ENCODE data around the gene PPP1CA. TPM values are rescaled to one million over a fixed set of nuclear protein-coding genes. Genes with fewer than 3 reads are reported as not detected.

Gene PPP1CA
- total RNA-seq, 1 experiment from 2014 or later, result 384 TPM

- no peaks in the 10 kb centered on the region for H3K27me3 ChIP-seq (replicated peaks; ENCODE audit: control insufficient read depth, insufficient read depth, low read length)
- no TSS peak for BruUV-seq (replicated peaks)
- peaks cover 77% of the 10 kb centered on the region for H3K36me3 Mint-ChIP-seq (ENCODE audit: insufficient read depth, unreplicated experiment)
- ChIA-PET POLR2A (no interaction called here), CTCF (no interaction called here)
- no peak for TF ChIP-seq CTCF (IDR thresholded peaks at IDR 0.05; ENCODE audit: insufficient read depth in 1 of 2, low read depth in 1 of 2, low read length in 1 of 2, severe bottlenecking in 1 of 2, unreplicated experiment in 1 of 2)
- intact Hi-C loops (cut with micrococcal nuclease; ENCODE audit: unreplicated experiment), result no loop called here
- H3K27ac Mint-ChIP-seq (ENCODE audit: unreplicated experiment), result no peak overlapping the region
- no peak overlapping the region for H3K4me3 ChIP-seq (ENCODE audit: low read depth, low read length)
- DNase-seq, result no peak
- no peaks in the 10 kb centered on the region for H3K27me3 Mint-ChIP-seq (ENCODE audit: insufficient read depth, unreplicated experiment)
- H3K9me3 ChIP-seq, result no peaks in the 10 kb centered on the region
- H3K4me1 ChIP-seq, result peaks cover under 1% of the 10 kb centered on the region; the same call in 1 of the 2 replicates
- no peaks in the 10 kb centered on the region for H3K9me3 Mint-ChIP-seq (ENCODE audit: unreplicated experiment)
- H3K4me1 Mint-ChIP-seq (ENCODE audit: low read depth, unreplicated experiment), result no peaks in the 10 kb centered on the region
- no peak overlapping the region for H3K4me3 Mint-ChIP-seq (ENCODE audit: unreplicated experiment)
- H3K36me3 ChIP-seq (ENCODE audit: control insufficient read depth, insufficient read depth, low read length), result peaks cover 17% of the 10 kb centered on the region
These were observed 32.8 kb upstream of the PPP1CA start for GRCh38 chr11:67434395-67434881.

DNA sequence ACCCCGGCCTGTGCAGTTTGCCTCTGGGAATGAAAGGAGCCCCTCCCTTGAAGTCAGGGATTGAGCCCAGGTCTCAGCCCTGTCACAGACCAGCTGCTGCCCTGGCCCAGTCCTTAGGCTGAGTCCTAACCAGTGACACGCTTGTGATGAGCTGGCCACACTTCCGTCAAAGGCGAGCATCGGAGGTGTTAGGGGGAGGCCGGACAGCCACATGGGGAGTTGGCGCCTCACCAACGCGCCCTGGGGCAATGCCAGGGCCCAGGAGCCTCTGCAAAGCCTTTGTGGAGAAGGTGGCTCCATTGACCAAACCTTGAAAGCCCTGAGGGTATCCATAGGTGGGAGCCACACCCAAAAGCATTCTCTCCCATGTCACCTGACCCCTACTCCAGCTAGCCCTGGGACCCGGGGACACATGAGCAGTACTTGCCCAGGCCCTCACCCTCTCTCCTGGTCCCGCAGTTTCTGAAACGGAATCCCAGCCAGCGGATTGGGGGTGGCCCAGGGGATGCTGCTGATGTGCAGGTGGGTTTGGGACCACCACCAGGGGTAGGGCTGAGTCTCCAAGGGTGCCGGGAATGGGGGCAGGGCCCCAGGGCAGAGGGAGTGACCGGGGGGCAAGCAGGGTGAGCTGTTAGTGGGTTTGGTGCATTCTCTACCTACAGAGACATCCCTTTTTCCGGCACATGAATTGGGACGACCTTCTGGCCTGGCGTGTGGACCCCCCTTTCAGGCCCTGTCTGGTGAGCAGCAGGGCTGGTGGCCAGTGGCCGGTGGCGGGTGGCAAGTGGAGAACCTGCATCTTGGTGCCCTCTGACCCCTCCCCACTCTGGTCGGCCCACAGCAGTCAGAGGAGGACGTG, 32.1 kb upstream of the PPP1CA start:
- intact Hi-C loops (cut with micrococcal nuclease; ENCODE audit: unreplicated experiment), result no loop called here
- H3K27me3 Mint-ChIP-seq (ENCODE audit: insufficient read depth, unreplicated experiment), result no peaks in the 10 kb centered on the region
- BruUV-seq (replicated peaks), result no TSS peak
- no peak for DNase-seq
- ChIA-PET CTCF (no interaction called here), POLR2A (interaction anchor here (0.6 kb wide), 1 partner anchor 32 kb away, joined by 6 read pairs; the partner anchor contains the start of gene PPP1CA)
- H3K27me3 ChIP-seq (replicated peaks; ENCODE audit: control insufficient read depth, insufficient read depth, low read length), result no peaks in the 10 kb centered on the region
- H3K9me3 ChIP-seq, result no peaks in the 10 kb centered on the region
- no peak for TF ChIP-seq CTCF (IDR thresholded peaks at IDR 0.05; ENCODE audit: insufficient read depth in 1 of 2, low read depth in 1 of 2, low read length in 1 of 2, severe bottlenecking in 1 of 2, unreplicated experiment in 1 of 2)
- H3K4me1 ChIP-seq, result peaks cover 4% of the 10 kb centered on the region; the same call in 1 of the 2 replicates
- H3K4me3 ChIP-seq (ENCODE audit: low read depth, low read length), result no peak overlapping the region
- H3K36me3 Mint-ChIP-seq (ENCODE audit: insufficient read depth, unreplicated experiment), result peaks cover 76% of the 10 kb centered on the region
- H3K4me1 Mint-ChIP-seq (ENCODE audit: low read depth, unreplicated experiment), result no peaks in the 10 kb centered on the region
- H3K4me3 Mint-ChIP-seq (ENCODE audit: unreplicated experiment), result no peak overlapping the region
- no peak overlapping the region for H3K27ac Mint-ChIP-seq (ENCODE audit: unreplicated experiment)
- H3K9me3 Mint-ChIP-seq (ENCODE audit: unreplicated experiment), result no peaks in the 10 kb centered on the region
- peaks cover 17% of the 10 kb centered on the region for H3K36me3 ChIP-seq (ENCODE audit: control insufficient read depth, insufficient read depth, low read length)

GRCh38 chr11:67432655-67433349, 31.1 kb upstream of the PPP1CA start:
- DNase-seq, result no peak
- CTCF ChIA-PET, result no interaction called here
- peaks cover 76% of the 10 kb centered on the region for H3K36me3 Mint-ChIP-seq (ENCODE audit: insufficient read depth, unreplicated experiment)
- no TSS peak for BruUV-seq (replicated peaks)
- no peaks in the 10 kb centered on the region for H3K27me3 Mint-ChIP-seq (ENCODE audit: insufficient read depth, unreplicated experiment)
- Histone ChIP-seq H3K4me3 (ENCODE audit: low read depth, low read length) (no peak overlapping the region), H3K27me3 (replicated peaks; ENCODE audit: control insufficient read depth, insufficient read depth, low read length) (no peaks in the 10 kb centered on the region), H3K4me1 (peaks cover 4% of the 10 kb centered on the region; the same call in 1 of the 2 replicates), H3K36me3 (ENCODE audit: control insufficient read depth, insufficient read depth, low read length) (peaks cover 17% of the 10 kb centered on the region), H3K9me3 (no peaks in the 10 kb centered on the region)
- H3K27ac Mint-ChIP-seq (ENCODE audit: unreplicated experiment), result no peak overlapping the region
- TF ChIP-seq CTCF (IDR thresholded peaks at IDR 0.05; ENCODE audit: insufficient read depth in 1 of 2, low read depth in 1 of 2, low read length in 1 of 2, severe bottlenecking in 1 of 2, unreplicated experiment in 1 of 2), result no peak
- intact Hi-C loops (cut with micrococcal nuclease; ENCODE audit: unreplicated experiment), result no loop called here
- H3K9me3 Mint-ChIP-seq (ENCODE audit: unreplicated experiment), result no peaks in the 10 kb centered on the region
- H3K4me1 Mint-ChIP-seq (ENCODE audit: low read depth, unreplicated experiment), result no peaks in the 10 kb centered on the region
- no peak overlapping the region for H3K4me3 Mint-ChIP-seq (ENCODE audit: unreplicated experiment)
- POLR2A ChIA-PET, result no interaction called here

All from Caco-2 (cell line).